ENCODE measurements around the gene SERTAD3. TPM values are rescaled to one million over a fixed set of nuclear protein-coding genes. Genes with fewer than 3 reads are reported as not detected.

Gene SERTAD3
- total RNA-seq, 1 experiment from 2014 or later = 30.9 TPM

DNA sequence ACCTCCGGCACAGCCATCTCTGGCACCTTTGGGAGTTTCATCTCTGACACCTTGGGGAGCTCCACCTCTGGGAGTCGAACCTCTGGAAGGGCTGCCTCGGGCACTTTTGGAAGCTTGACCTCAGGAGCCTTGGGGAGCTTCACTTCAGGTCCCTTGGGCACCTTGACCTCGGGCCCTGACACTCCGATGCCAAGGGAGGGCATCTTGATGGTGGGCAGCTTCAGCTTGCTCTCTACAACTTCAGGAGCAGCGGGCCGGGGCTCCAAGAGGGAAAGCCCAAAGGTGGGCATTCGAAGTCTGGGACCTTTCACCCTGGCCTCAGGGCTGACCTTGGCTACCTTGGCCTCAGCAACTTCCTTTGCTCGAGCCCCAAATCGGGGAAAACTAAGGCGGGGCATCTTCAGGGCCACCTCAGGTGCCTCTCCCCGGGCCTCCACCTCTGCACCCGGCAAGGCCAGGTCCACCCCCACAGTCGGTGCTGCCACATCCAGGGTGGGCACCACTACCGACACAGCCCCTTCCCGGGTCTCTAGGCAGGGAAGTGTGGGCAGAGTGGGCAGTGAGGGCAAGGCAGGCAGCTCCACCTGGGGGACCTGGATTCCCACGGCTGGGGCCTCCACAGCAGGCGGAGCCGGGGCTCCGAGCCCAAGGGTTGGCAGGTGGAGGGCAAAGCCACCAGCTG lies 47.1 kb downstream of the SERTAD3 start:
- Histone ChIP-seq H3K4me1 (ENCODE audit: insufficient read depth, low read length) (no peaks in the 10 kb centered on the region), H3K56ac (ENCODE audit: insufficient read length, low read depth, low read length) (no peak overlapping the region), H3K79me2 (ENCODE audit: insufficient read depth, low read length) (no peaks in the 10 kb centered on the region), H3T11ph (ENCODE audit: low read length) (no peak overlapping the region), H3K4me2 (ENCODE audit: insufficient read depth, insufficient read length, low read length) (no peak overlapping the region), H3K4ac (ENCODE audit: low read depth, low read length) (no peak overlapping the region), H4K20me1 (ENCODE audit: control insufficient read depth, insufficient read depth, insufficient read length) (no peaks in the 10 kb centered on the region), H4K8ac (replicated peaks; ENCODE audit: insufficient read length, low read depth, low read length) (no peak overlapping the region), H3K23me2 (ENCODE audit: insufficient read length, low read depth, low read length, poor library complexity, severe bottlenecking) (peaks cover 7% of the 10 kb centered on the region), H3K27ac (ENCODE audit: insufficient read length, low read depth, low read length) (no peak overlapping the region), H2BK15ac (ENCODE audit: low read depth, low read length) (no peak overlapping the region), H3K79me1 (ENCODE audit: insufficient read depth, low read depth, low read length, poor library complexity, severe bottlenecking) (no peaks in the 10 kb centered on the region), H2BK5ac (ENCODE audit: insufficient read length, low read length) (no peak overlapping the region), H3K27me3 (ENCODE audit: insufficient read depth, low read length) (no peaks in the 10 kb centered on the region; the same call in 1 of the 2 replicates), H3K9me3 (ENCODE audit: control insufficient read depth, low read depth, low read length) (no peaks in the 10 kb centered on the region), H3K18ac (ENCODE audit: insufficient read length, low read depth, low read length) (no peak overlapping the region), H3K14ac (ENCODE audit: insufficient read depth, low read length) (no peak overlapping the region), H3K9ac (ENCODE audit: extremely low read depth, insufficient read length, low read length) (no peak overlapping the region), H3K23ac (ENCODE audit: insufficient read length, low read depth, low read length) (no peak overlapping the region), H2BK20ac (ENCODE audit: low read depth, low read length, poor library complexity, severe bottlenecking) (no peak overlapping the region), H2AFZ (ENCODE audit: low read length) (no peak overlapping the region), H2AK5ac (ENCODE audit: insufficient read length, low read length) (no peak overlapping the region), H2BK12ac (ENCODE audit: insufficient read length, low read depth, low read length) (no peak overlapping the region), H4K91ac (ENCODE audit: insufficient read length, low read depth, low read length) (no peak overlapping the region), H4K5ac (ENCODE audit: insufficient read length, low read depth, low read length) (no peak overlapping the region), H2BK120ac (ENCODE audit: low read depth, low read length, poor library complexity, severe bottlenecking) (no peak overlapping the region)
- Mint-ChIP-seq H3K4me3 (no peak overlapping the region), H3K36me3 (ENCODE audit: insufficient read depth in 1 of 3, low read depth in 3 of 3) (no peaks in the 10 kb centered on the region; a peak in 1 of 7 replicates), H3K27me3 (ENCODE audit: low read depth) (peaks cover 19% of the 10 kb centered on the region), H3K4me1 (peaks cover 11 to 18% of the 10 kb centered on the region in 2 experiments), H3K9me3 (no peaks in the 10 kb centered on the region), H3K27ac (no peak overlapping the region)
- no CpG with 5 or more reads among the region's 20 CpGs for WGBS (ENCODE audit: extremely low coverage, insufficient read length, low lambda C conversion rate)
- TF ChIP-seq, protein P1, sequence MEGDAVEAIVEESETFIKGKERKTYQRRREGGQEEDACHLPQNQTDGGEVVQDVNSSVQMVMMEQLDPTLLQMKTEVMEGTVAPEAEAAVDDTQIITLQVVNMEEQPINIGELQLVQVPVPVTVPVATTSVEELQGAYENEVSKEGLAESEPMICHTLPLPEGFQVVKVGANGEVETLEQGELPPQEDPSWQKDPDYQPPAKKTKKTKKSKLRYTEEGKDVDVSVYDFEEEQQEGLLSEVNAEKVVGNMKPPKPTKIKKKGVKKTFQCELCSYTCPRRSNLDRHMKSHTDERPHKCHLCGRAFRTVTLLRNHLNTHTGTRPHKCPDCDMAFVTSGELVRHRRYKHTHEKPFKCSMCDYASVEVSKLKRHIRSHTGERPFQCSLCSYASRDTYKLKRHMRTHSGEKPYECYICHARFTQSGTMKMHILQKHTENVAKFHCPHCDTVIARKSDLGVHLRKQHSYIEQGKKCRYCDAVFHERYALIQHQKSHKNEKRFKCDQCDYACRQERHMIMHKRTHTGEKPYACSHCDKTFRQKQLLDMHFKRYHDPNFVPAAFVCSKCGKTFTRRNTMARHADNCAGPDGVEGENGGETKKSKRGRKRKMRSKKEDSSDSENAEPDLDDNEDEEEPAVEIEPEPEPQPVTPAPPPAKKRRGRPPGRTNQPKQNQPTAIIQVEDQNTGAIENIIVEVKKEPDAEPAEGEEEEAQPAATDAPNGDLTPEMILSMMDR (conservative IDR thresholded peaks at IDR 0.05) = no peak
- no peak for DNase-seq
